Thoracic aorta (tissue), 2 donors: ENCODE measurements around the gene GMDS. TPM values are rescaled to one million over a fixed set of nuclear protein-coding genes. Genes with fewer than 3 reads are reported as not detected.
A peak's percentile ranks its signal among the peaks of the same experiment; 100 is the strongest.

Experiments used
- ATAC-seq: fragments of 150-250 bp; one replicate; pipeline ENCODE4 v1.8.0; 2017; ENCODE audit warnings: low read depth; ENCODE audit not compliant: insufficient number of reproducible peaks, low FRiP score
- DNase-seq: peaks from one replicate; pipeline ENCODE4 v3.0.0-alpha.2; 2020; ENCODE audit warnings: low spot score
- H3K27ac ChIP-seq, 2 donors: fragments of 200-600 bp; sonication (generic); 1 replicate in 1 of 2; 2 replicates in 1 of 2; pipeline ENCODE4 v1.5.1; 2016; ENCODE audit warnings: mild to moderate bottlenecking in 2 of 2, moderate library complexity in 2 of 2
- H3K27me3 ChIP-seq: fragments of 200-600 bp; sonication (generic); replicated peaks from 2 replicates; pipeline ENCODE4 v1.6.0; 2016; ENCODE audit warnings: mild to moderate bottlenecking; ENCODE audit not compliant: insufficient read depth
- H3K36me3 ChIP-seq: fragments of 200-600 bp; sonication (generic); one replicate; pipeline ENCODE4 v1.5.1; 2016
- H3K4me1 ChIP-seq, 2 donors: fragments of 200-600 bp; sonication (generic); 1 replicate in 1 of 2; 2 replicates in 1 of 2; pipeline versions ENCODE4 v1.5.1 to v1.6.0; 2016; ENCODE audit warnings: low read depth in 2 of 2, mild to moderate bottlenecking in 1 of 2; ENCODE audit not compliant: control insufficient read depth in 1 of 2
- H3K4me3 ChIP-seq: fragments of 200-600 bp; sonication (generic); 2 replicates; pipeline ENCODE4 v1.5.1; 2016; ENCODE audit warnings: mild to moderate bottlenecking
- H3K9me3 ChIP-seq: fragments of 200-600 bp; sonication (generic); 2 replicates; pipeline ENCODE4 v1.5.1; 2016
- total RNA-seq, 2 donors: library from RNA; depleted of rRNA; stranded (reverse); fragments of >200 nt; gene quantifications; one replicate each; pipeline versions ENCODE4 v1.1.0 to v1.2.3, GENCODE V29; 2016
- TF ChIP-seq, protein P1 (sequence below): fragments of 200-600 bp; sonication (generic); IDR thresholded peaks from one replicate; pipeline ENCODE4 v1.5.1; 2019; ENCODE audit warnings: antibody characterized with exemption

The GMDS gene
- total RNA-seq, 2 donors from 2014 or later = 87.8 to 87.9 TPM

DNA sequence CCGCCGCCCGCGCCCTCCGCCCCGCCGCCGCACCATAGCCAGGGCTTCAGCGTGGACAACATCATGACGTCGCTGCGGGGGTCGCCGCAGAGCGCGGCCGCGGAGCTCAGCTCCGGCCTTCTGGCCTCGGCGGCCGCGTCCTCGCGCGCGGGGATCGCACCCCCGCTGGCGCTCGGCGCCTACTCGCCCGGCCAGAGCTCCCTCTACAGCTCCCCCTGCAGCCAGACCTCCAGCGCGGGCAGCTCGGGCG lies 634.2 kb downstream of the GMDS start:
- Histone ChIP-seq H3K27ac (peak overlapping the region; percentile 97 to 98), H3K27me3 (no peaks in the 10 kb centered on the region), H3K9me3 (no peaks in the 10 kb centered on the region), H3K36me3 (peaks cover 29% of the 10 kb centered on the region), H3K4me1 (peaks cover 0 to 8% of the 10 kb centered on the region in 2 donors), H3K4me3 (peak overlapping the region; percentile 81)
- no peak for DNase-seq
- no peak for ATAC-seq
- TF ChIP-seq, protein P1, sequence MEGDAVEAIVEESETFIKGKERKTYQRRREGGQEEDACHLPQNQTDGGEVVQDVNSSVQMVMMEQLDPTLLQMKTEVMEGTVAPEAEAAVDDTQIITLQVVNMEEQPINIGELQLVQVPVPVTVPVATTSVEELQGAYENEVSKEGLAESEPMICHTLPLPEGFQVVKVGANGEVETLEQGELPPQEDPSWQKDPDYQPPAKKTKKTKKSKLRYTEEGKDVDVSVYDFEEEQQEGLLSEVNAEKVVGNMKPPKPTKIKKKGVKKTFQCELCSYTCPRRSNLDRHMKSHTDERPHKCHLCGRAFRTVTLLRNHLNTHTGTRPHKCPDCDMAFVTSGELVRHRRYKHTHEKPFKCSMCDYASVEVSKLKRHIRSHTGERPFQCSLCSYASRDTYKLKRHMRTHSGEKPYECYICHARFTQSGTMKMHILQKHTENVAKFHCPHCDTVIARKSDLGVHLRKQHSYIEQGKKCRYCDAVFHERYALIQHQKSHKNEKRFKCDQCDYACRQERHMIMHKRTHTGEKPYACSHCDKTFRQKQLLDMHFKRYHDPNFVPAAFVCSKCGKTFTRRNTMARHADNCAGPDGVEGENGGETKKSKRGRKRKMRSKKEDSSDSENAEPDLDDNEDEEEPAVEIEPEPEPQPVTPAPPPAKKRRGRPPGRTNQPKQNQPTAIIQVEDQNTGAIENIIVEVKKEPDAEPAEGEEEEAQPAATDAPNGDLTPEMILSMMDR = no peak

DNA sequence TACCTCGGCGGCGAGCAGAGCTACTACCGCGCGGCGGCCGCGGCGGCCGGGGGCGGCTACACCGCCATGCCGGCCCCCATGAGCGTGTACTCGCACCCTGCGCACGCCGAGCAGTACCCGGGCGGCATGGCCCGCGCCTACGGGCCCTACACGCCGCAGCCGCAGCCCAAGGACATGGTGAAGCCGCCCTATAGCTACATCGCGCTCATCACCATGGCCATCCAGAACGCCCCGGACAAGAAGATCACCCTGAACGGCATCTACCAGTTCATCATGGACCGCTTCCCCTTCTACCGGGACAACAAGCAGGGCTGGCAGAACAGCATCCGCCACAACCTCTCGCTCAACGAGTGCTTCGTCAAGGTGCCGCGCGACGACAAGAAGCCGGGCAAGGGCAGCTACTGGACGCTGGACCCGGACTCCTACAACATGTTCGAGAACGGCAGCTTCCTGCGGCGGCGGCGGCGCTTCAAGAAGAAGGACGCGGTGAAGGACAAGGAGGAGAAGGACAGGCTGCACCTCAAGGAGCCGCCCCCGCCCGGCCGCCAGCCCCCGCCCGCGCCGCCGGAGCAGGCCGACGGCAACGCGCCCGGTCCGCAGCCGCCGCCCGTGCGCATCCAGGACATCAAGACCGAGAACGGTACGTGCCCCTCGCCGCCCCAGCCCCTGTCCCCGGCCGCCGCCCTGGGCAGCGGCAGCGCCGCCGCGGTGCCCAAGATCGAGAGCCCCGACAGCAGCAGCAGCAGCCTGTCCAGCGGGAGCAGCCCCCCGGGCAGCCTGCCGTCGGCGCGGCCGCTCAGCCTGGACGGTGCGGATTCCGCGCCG lies 634.7 kb downstream of the GMDS start:
- no peaks in the 10 kb centered on the region for H3K27me3 ChIP-seq
- DNase-seq = no peak

DNA sequence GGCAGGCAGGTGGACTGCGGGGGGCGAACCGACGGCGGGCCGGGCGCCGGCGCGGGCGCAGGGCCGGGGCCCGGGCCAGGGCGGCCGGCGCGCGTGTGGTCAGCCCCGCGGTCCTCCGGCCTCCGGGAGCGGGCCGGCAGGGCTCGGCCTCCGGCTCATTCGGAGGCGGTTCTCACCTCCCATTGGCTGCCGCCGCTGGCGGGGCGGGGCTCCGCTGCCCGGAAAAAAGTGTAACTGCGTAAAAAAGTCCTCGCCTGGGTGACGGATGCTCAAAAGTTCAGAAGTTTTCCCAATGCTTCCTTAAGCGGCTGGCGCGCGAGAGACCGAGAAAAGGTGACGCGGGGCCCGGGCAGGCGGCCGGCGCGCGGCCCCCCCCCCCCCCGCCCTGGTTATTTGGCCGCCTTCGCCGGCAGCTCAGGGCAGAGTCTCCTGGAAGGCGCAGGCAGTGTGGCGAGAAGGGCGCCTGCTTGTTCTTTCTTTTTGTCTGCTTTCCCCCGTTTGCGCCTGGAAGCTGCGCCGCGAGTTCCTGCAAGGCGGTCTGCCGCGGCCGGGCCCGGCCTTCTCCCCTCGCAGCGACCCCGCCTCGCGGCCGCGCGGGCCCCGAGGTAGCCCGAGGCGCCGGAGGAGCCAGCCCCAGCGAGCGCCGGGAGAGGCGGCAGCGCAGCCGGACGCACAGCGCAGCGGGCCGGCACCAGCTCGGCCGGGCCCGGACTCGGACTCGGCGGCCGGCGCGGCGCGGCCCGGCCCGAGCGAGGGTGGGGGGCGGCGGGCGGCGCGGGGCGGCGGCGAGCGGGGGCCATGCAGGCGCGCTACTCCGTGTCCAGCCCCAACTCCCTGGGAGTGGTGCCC lies 635.5 kb downstream of the GMDS start, which contains the start of gene FOXC1:
Gene FOXC1, plus strand, starts transcription at position 268 of the 849 bp plus-strand sequence. Its CDS starts 531 bp downstream, at position 799.
- ATAC-seq (peak; percentile 48), DNase-seq (peak; percentile 60)
- H3K27ac ChIP-seq = peak within 1 kb of the TSS; percentile 98
- no peaks in the 10 kb centered on the region for H3K9me3 ChIP-seq
- TF ChIP-seq, protein P1 = no peak
- peak within 1 kb of the TSS; percentile 88 for H3K4me3 ChIP-seq
- peaks cover 0 to 5% of the 10 kb centered on the region in 2 donors for H3K4me1 ChIP-seq
- peaks cover 26% of the 10 kb centered on the region for H3K36me3 ChIP-seq
- H3K27me3 ChIP-seq = no peaks in the 10 kb centered on the region

More for the DNA sequence above, 634.7 kb downstream of the GMDS start:
- H3K4me1 ChIP-seq = peaks cover 0 to 5% of the 10 kb centered on the region in 2 donors
- no peak for ATAC-seq
- peaks cover 29% of the 10 kb centered on the region for H3K36me3 ChIP-seq
- H3K27ac ChIP-seq = peak overlapping the region; percentile 97 to 98
- no peaks in the 10 kb centered on the region for H3K9me3 ChIP-seq
- H3K4me3 ChIP-seq = peak overlapping the region; percentile 81
- TF ChIP-seq, protein P1 = no peak

DNA sequence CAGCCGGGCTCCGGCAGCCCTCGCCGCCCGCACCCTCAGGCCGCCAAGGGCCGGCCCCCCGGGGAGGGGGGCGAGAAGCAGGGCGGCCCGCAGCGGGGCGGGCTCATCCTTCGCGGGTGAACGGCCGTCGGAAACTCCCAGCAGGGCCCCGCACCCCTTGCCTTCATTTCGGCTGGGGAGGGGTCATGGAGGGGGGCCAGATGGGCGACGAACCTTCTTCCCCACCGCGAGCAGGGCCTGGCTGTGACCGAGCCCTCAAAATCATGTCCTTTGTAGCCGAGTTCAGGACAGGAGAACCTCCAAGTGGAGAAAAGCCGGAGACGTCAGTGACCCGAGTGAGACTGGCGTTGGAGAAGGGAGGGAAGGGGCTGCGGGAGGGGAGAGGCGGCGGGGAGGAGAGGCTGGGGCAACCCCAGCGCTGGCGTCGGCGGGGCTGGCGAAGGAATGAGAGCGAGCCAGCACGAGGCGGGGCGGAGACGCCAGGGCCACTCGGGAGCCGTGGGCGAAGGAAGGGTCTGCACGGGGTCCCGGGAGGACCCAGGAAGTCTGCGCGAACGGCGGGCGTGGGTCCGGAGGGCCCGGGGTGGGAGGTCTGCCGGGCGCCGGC lies 636.3 kb downstream of the GMDS start:
- H3K9me3 ChIP-seq = no peaks in the 10 kb centered on the region
- TF ChIP-seq, protein P1 = no peak
- no peak for DNase-seq
- H3K27ac ChIP-seq = peak overlapping the region; percentile 96 to 98
- peak; percentile 4 for ATAC-seq
- H3K27me3 ChIP-seq = no peaks in the 10 kb centered on the region
- H3K4me1 ChIP-seq = peaks cover 0 to 5% of the 10 kb centered on the region in 2 donors
- H3K36me3 ChIP-seq = peaks cover 22% of the 10 kb centered on the region
- peak overlapping the region; percentile 88 for H3K4me3 ChIP-seq
